Tibial nerve (tissue), 3 donors: Measurements from ENCODE around the gene LRRC41.

ENCODE experiments used
- CTCF ChIP-seq, 5 experiments: fragments of 200-600 bp in 3 of 5; fragments of 450-650 bp in 2 of 5; sonication (generic) in 3 of 5; IDR thresholded peaks; one replicate each; pipeline ENCODE4 v1.5.1; 2016 to 2019; ENCODE audit warnings: antibody characterized with exemption in 5 of 5, mild to moderate bottlenecking in 3 of 5, moderate library complexity in 2 of 5
- POLR2A ChIP-seq, 2 donors: fragments of 450-650 bp; IDR thresholded peaks; one replicate each; pipeline ENCODE4 v1.6.1; 2017; ENCODE audit warnings: antibody characterized with exemption in 2 of 2, mild to moderate bottlenecking in 2 of 2, moderate library complexity in 2 of 2

DNA sequence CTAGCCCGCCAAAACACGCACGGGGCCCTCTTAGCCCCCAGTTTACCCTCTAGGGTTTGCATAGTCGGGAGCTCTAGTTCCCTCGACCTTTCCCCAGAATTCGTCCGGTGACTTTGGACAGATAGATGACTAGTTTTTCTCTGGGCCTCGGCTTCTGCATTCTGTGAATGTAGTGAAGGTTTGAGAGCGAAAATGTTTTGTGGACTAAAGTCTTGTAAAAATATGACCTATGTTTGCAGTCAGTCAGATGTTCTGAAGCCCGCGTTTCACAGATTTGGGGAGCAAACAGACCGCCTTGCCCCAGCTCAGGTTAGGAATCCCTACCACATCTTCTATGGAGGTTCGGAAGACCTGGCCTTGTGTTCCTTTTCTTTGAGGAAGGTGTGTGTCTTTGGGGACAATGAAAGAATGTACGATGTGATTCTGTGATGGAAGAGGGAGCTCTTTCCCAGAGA is 483 bp upstream of the LRRC41 start:
- TF ChIP-seq POLR2A (IDR thresholded peaks at IDR 0.05), result no peak
- TF ChIP-seq CTCF (IDR thresholded peaks at IDR 0.05), result no peak
